PC-9 (cell line): Measurements from ENCODE around the gene MAPKAPK5. TPM values are rescaled to one million over a fixed set of nuclear protein-coding genes. Genes with fewer than 3 reads are reported as not detected.
A peak's percentile ranks its signal among the peaks of the same experiment; 100 is the strongest.

ENCODE experiments used
- BruUV-seq: library from RNA; stranded (reverse); fragments of 400-500 nt; replicated peaks from 2 replicates; lab custom pipeline; 2021; lab: Mats Ljungman, UMichigan
- CTCF ChIA-PET: fragments of 300-600 bp; sonication (Branson Sonifier 250); formaldehyde crosslinking; loops from one replicate; lab custom pipeline; 2022; ENCODE audit warnings: antibody characterized with exemption; lab: Charles Lee
- POLR2A ChIA-PET: fragments of 300-600 bp; sonication (Branson Sonifier 250); formaldehyde crosslinking; loops from one replicate; lab custom pipeline; 2022; ENCODE audit warnings: antibody characterized with exemption; ENCODE audit not compliant: unreplicated experiment; lab: Charles Lee
- DNase-seq, 2 experiments: peaks; one replicate each; pipeline versions ENCODE4 v3.0.0 to v3.0.0-alpha.2; 2015 to 2022; ENCODE audit warnings: mixed read lengths in 1 of 2
- H2AFZ ChIP-seq: fragments of 200-600 bp; sonication (generic); 2 replicates; pipeline ENCODE4 v1.8.1; 2017; ENCODE audit warnings: antibody characterized with exemption
- H3F3A ChIP-seq: fragments of 200-600 bp; sonication (generic); 2 replicates; pipeline ENCODE4 v1.8.1; 2017; ENCODE audit warnings: antibody characterized with exemption, mild to moderate bottlenecking, low read depth; ENCODE audit not compliant: insufficient read depth
- H3K27ac ChIP-seq: fragments of 200-600 bp; sonication (generic); 2 replicates; pipeline ENCODE4 v1.6.1; 2016; ENCODE audit warnings: mixed run types
- H3K27me3 ChIP-seq: fragments of 200-600 bp; sonication (generic); 2 replicates; pipeline ENCODE4 v1.6.1; 2016; ENCODE audit warnings: low read depth, mixed run types; ENCODE audit not compliant: insufficient read depth
- H3K36me3 ChIP-seq: fragments of 200-600 bp; sonication (generic); 2 replicates; pipeline ENCODE4 v1.6.1; 2016; ENCODE audit warnings: low read depth, mixed run types
- H3K4me1 ChIP-seq: fragments of 200-600 bp; sonication (generic); replicated peaks from 2 replicates; pipeline ENCODE4 v1.6.1; 2016; ENCODE audit warnings: mixed run types; ENCODE audit not compliant: insufficient read depth
- H3K4me2 ChIP-seq: fragments of 200-600 bp; sonication (generic); 2 replicates; pipeline ENCODE4 v1.6.1; 2017; ENCODE audit warnings: mixed run types
- H3K4me3 ChIP-seq: fragments of 200-600 bp; sonication (generic); 2 replicates; pipeline ENCODE4 v1.6.1; 2016; ENCODE audit warnings: mixed run types
- H3K79me2 ChIP-seq: fragments of 200-600 bp; sonication (generic); 2 replicates; pipeline ENCODE4 v1.6.1; 2017; ENCODE audit warnings: low read depth, mixed run types
- H3K9me2 ChIP-seq: fragments of 200-600 bp; sonication (generic); 2 replicates; pipeline ENCODE4 v1.8.1; 2017; ENCODE audit warnings: mild to moderate bottlenecking; ENCODE audit not compliant: insufficient read depth
- H3K9me3 ChIP-seq: fragments of 200-600 bp; sonication (generic); 2 replicates; pipeline ENCODE4 v1.8.1; 2016; ENCODE audit warnings: low read depth; ENCODE audit not compliant: insufficient read depth
- H4K20me1 ChIP-seq: fragments of 200-600 bp; sonication (generic); 2 replicates; pipeline ENCODE4 v1.8.1; 2017; ENCODE audit not compliant: insufficient read depth
- CTCF ChIP-seq: fragments of 200-600 bp; sonication (generic); conservative IDR thresholded peaks from 2 replicates; pipeline ENCODE4 v1.6.1; 2017; ENCODE audit warnings: mixed run types, antibody characterized with exemption, mild to moderate bottlenecking, moderate library complexity
- EZH2 ChIP-seq: fragments of 200-600 bp; sonication (generic); IDR thresholded peaks from 2 replicates; pipeline ENCODE4 v1.8.0; 2017; ENCODE audit warnings: antibody characterized with exemption, low read depth
- intact Hi-C: fragments of 100-400 bp; cut with micrococcal nuclease; formaldehyde crosslinking; loops from one replicate; pipeline ENCODE4 v1.10.0; 2022; ENCODE audit not compliant: unreplicated experiment
- total RNA-seq: library from RNA; stranded (reverse); gene quantifications from 2 replicates; pipeline ENCODE4 v1.2.3, GENCODE V29; 2021

Gene MAPKAPK5
- total RNA-seq, 1 experiment from 2014 or later = 45.0 TPM

- H3K4me2 ChIP-seq = no peak overlapping the region
- no peaks in the 10 kb centered on the region for H4K20me1 ChIP-seq
- no peak overlapping the region for H3K4me3 ChIP-seq
- TF ChIP-seq CTCF = no peak
- no peaks in the 10 kb centered on the region for H3K9me3 ChIP-seq
- H3K27me3 ChIP-seq = no peaks in the 10 kb centered on the region
- intact Hi-C loops = no loop called here
- BruUV-seq = no TSS peak
- ChIA-PET CTCF (no interaction called here), POLR2A (no interaction called here)
- peaks cover 20% of the 10 kb centered on the region for H3K4me1 ChIP-seq
- peaks cover 15% of the 10 kb centered on the region for H3F3A ChIP-seq
- no peak overlapping the region for H2AFZ ChIP-seq
- no peaks in the 10 kb centered on the region for H3K9me2 ChIP-seq
- no peak overlapping the region for H3K27ac ChIP-seq
- DNase-seq = no peak
- peaks cover 32% of the 10 kb centered on the region for H3K79me2 ChIP-seq
- 0 out of 2 replicates have a peak, but pooled peaks cover 7% of the 10 kb centered on the region for H3K36me3 ChIP-seq
Measured at GRCh38 chr12:111838353-111838752, 3.7 kb upstream of the MAPKAPK5 start.

- H2AFZ ChIP-seq = peak overlapping the region; percentile 97
- H3K4me2 ChIP-seq = peak overlapping the region; percentile 90
- H3K4me3 ChIP-seq = peak overlapping the region; percentile 84
- peaks cover 25% of the 10 kb centered on the region for H3K4me1 ChIP-seq
- no peaks in the 10 kb centered on the region for H4K20me1 ChIP-seq
- no peaks in the 10 kb centered on the region for H3K9me3 ChIP-seq
- H3K27me3 ChIP-seq = no peaks in the 10 kb centered on the region
- BruUV-seq = no TSS peak
- ChIA-PET POLR2A (interaction anchor here (0.6 to 0.7 kb wide), 2 partner anchors 434 to 889 kb away, joined by 3 to 4 read pairs; no protein-coding TSS in a partner anchor), CTCF (interaction anchor here (0.9 kb wide), 1 partner anchor 16 kb away, joined by 3 read pairs; no protein-coding TSS in a partner anchor)
- H3K79me2 ChIP-seq = peaks cover 56% of the 10 kb centered on the region
- intact Hi-C loops = loop anchor here (5.0 kb wide), 1 partner anchor 171 kb away; the partner anchor contains the start of genes ERP29 and TMEM116
- H3K36me3 ChIP-seq = 0 out of 2 replicates have a peak, but pooled peaks cover 7% of the 10 kb centered on the region
- DNase-seq = peak in 1 of 2 experiments; percentile 13
- H3K27ac ChIP-seq = peak overlapping the region; percentile 64
- H3F3A ChIP-seq = peaks cover 18% of the 10 kb centered on the region
- H3K9me2 ChIP-seq = no peaks in the 10 kb centered on the region
- TF ChIP-seq EZH2 = no peak
- no peak for TF ChIP-seq CTCF
Measured at GRCh38 chr12:111840807-111841206, 1.2 kb upstream of the MAPKAPK5 start.

- no peaks in the 10 kb centered on the region for H3K9me3 ChIP-seq
- CTCF ChIA-PET = interaction anchor here (0.9 to 1.5 kb wide), 2 partner anchors 16 to 28 kb away, joined by 3 to 4 read pairs; no protein-coding TSS in a partner anchor
- no peaks in the 10 kb centered on the region for H3K9me2 ChIP-seq
- peak overlapping the region; percentile 97 for H2AFZ ChIP-seq
- peak overlapping the region; percentile 90 for H3K4me2 ChIP-seq
- peak overlapping the region; percentile 84 for H3K4me3 ChIP-seq
- TSS peak; percentile 76 for BruUV-seq
- POLR2A ChIA-PET = interaction anchor here (0.6 kb wide), 2 partner anchors 21 to 434 kb away, joined by 3 to 4 read pairs; no protein-coding TSS in a partner anchor
- TF ChIP-seq CTCF (no peak), EZH2 (no peak)
- H3K79me2 ChIP-seq = peaks cover 61% of the 10 kb centered on the region
- H3K27me3 ChIP-seq = no peaks in the 10 kb centered on the region
- peaks cover 30% of the 10 kb centered on the region for H3K4me1 ChIP-seq
- peaks cover 22% of the 10 kb centered on the region for H3F3A ChIP-seq
- intact Hi-C loops = loop anchor here (5.0 kb wide), 1 partner anchor 171 kb away; the partner anchor contains the start of genes ERP29 and TMEM116
- no peaks in the 10 kb centered on the region for H4K20me1 ChIP-seq
- H3K27ac ChIP-seq = peak overlapping the region; percentile 64
- peak in 1 of 2 experiments; percentile 43 for DNase-seq
- H3K36me3 ChIP-seq = peaks cover 12% of the 10 kb centered on the region; the same call in 1 of the 2 replicates
Measured at GRCh38 chr12:111841236-111841749, 735 bp upstream of the MAPKAPK5 start.
